C4-2B (cell line): ENCODE data around the gene CAMKK2.

Experiments
- ZFX ChIP-seq: fragments of 450-650 bp; IDR thresholded peaks from 2 replicates; pipeline ENCODE4 v1.6.1; 2017
- TF ChIP-seq, protein P1 (sequence below): fragments of 450-650 bp; conservative IDR thresholded peaks from 2 replicates; pipeline ENCODE4 v1.5.1; 2017; ENCODE audit warnings: mild to moderate bottlenecking

DNA sequence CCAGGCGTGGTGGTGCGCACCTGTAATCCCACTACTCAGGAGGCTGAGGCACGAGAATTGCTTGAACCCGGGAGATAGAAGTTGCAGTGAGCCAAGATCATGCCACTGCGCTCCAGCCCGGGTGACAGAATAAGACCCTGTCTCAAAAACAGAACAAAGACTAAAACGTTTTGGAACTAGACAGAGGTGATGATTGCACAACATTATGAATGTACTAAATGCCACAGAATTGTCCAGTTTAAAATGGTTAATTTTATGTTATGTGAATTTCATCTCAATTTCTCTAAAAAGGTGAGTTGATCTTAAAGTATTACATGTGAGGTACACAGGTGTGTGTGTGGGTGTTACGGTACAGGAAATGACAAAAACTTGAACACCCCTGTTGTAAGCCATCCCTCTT is 70.1 kb downstream of the CAMKK2 start:
- TF ChIP-seq, protein P1, sequence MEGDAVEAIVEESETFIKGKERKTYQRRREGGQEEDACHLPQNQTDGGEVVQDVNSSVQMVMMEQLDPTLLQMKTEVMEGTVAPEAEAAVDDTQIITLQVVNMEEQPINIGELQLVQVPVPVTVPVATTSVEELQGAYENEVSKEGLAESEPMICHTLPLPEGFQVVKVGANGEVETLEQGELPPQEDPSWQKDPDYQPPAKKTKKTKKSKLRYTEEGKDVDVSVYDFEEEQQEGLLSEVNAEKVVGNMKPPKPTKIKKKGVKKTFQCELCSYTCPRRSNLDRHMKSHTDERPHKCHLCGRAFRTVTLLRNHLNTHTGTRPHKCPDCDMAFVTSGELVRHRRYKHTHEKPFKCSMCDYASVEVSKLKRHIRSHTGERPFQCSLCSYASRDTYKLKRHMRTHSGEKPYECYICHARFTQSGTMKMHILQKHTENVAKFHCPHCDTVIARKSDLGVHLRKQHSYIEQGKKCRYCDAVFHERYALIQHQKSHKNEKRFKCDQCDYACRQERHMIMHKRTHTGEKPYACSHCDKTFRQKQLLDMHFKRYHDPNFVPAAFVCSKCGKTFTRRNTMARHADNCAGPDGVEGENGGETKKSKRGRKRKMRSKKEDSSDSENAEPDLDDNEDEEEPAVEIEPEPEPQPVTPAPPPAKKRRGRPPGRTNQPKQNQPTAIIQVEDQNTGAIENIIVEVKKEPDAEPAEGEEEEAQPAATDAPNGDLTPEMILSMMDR = no peak
- TF ChIP-seq ZFX = no peak
